ENCODE measurements around the gene SYTL2.

DNA sequence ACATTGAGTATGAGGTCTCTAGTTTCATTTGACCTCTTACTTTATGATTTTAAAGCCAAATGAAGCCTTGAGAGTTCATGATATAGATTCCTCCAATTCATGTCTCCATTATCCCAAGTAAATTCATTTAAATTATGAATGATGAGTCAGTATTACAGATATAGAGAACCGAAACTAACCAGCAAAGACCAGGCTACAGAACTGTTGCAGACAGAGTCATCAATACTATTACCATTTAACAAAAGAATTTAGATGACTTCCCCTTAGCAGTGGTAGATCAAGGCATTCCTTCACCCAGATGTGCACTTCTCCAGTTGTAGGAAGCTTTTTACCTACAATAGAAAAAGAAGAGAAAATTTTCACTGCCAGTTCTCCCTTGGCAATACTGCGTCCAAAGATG, 113.2 kb downstream of the SYTL2 start:
- TF ChIP-seq EZH2 (IDR thresholded peaks at IDR 0.05; ENCODE audit: borderline replicate concordance, low read length) = no peak
- TF ChIP-seq, protein P1, sequence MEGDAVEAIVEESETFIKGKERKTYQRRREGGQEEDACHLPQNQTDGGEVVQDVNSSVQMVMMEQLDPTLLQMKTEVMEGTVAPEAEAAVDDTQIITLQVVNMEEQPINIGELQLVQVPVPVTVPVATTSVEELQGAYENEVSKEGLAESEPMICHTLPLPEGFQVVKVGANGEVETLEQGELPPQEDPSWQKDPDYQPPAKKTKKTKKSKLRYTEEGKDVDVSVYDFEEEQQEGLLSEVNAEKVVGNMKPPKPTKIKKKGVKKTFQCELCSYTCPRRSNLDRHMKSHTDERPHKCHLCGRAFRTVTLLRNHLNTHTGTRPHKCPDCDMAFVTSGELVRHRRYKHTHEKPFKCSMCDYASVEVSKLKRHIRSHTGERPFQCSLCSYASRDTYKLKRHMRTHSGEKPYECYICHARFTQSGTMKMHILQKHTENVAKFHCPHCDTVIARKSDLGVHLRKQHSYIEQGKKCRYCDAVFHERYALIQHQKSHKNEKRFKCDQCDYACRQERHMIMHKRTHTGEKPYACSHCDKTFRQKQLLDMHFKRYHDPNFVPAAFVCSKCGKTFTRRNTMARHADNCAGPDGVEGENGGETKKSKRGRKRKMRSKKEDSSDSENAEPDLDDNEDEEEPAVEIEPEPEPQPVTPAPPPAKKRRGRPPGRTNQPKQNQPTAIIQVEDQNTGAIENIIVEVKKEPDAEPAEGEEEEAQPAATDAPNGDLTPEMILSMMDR (IDR thresholded peaks at IDR 0.05; ENCODE audit: low read length) = no peak

All from OCI-LY1 (cell line).